K562 (cell line): Measurements from ENCODE around the gene PLD5. TPM values are rescaled to one million over a fixed set of nuclear protein-coding genes. Genes with fewer than 3 reads are reported as not detected.

ENCODE experiments used
- ATAC-seq: fragments of 200-7000 bp; cut with Tn5 transposase; 3 replicates; pipeline ENCODE4 v1.9.1; 2020; ENCODE audit warnings: moderate library complexity
- BruUV-seq: library from RNA; stranded (reverse); fragments of 400-500 nt; replicated peaks from 2 replicates; lab custom pipeline; 2021; lab: Mats Ljungman, UMichigan
- CTCF ChIA-PET: fragments of 300-600 bp; formaldehyde crosslinking; extraction: SDS; loops from one replicate; lab custom pipeline; 2021; ENCODE audit warnings: low intra/inter-chr PET ratio; lab: Yijun Ruan, JAX
- POLR2A ChIA-PET: fragments of 300-600, 350-650 bp; sonication (Branson Sonifier 250); formaldehyde crosslinking; extraction: SDS; loops from one replicate; lab custom pipeline; 2021; ENCODE audit warnings: antibody characterized with exemption, inconsistent platforms; lab: Yijun Ruan, JAX
- DNase-seq, 4 experiments: peaks; one replicate each; pipeline versions ENCODE4 v3.0.0 to v3.0.0-alpha.2; 2011 to 2018; ENCODE audit warnings: low spot score in 3 of 4, mixed read lengths in 3 of 4; ENCODE audit errors: extremely low read depth in 1 of 4
- FAIRE-seq: peaks from 2 replicates; lab custom pipeline; 2011; peaks lifted over from hg19 to GRCh38; lab: Jason Lieb, UNC
- H2AFZ ChIP-seq: 2 replicates; pipeline ENCODE4 v1.6.0; 2011; ENCODE audit warnings: low read depth, low read length, control low read depth, inconsistent platforms
- H3K27ac ChIP-seq: fragments of 200-600 bp; 3 replicates; pipeline ENCODE4 v1.8.0; 2011; ENCODE audit warnings: low read depth, mild to moderate bottlenecking, control low read depth, inconsistent platforms, low read length, moderate library complexity, mixed read lengths; ENCODE audit errors: extremely low read depth
- H3K27me3 ChIP-seq, 2 experiments: fragments of 300-600 bp in 1 of 2; 2 replicates in 1 of 2; 3 replicates in 1 of 2; pipeline versions ENCODE4 v1.6.0 to v1.8.0; 2011; ENCODE audit warnings: inconsistent platforms in 2 of 2, low read length in 2 of 2, mild to moderate bottlenecking in 1 of 2, mixed read lengths in 1 of 2, moderate library complexity in 1 of 2; ENCODE audit not compliant: control insufficient read depth in 2 of 2, insufficient read depth in 2 of 2
- H3K36me3 ChIP-seq: fragments of 300-600 bp; 3 replicates; pipeline ENCODE4 v1.8.0; 2011; ENCODE audit warnings: mild to moderate bottlenecking, low read length, inconsistent platforms; ENCODE audit not compliant: control insufficient read depth, insufficient read depth
- H3K4me1 ChIP-seq, 2 experiments: fragments of 200-600 bp in 1 of 2; replicated peaks in 1 of 2; 2 replicates in 1 of 2; 3 replicates in 1 of 2; pipeline versions ENCODE4 v1.5.1 to v1.8.0; 2011; ENCODE audit warnings: inconsistent platforms in 2 of 2, low read length in 2 of 2, mild to moderate bottlenecking in 1 of 2, mixed read lengths in 1 of 2, moderate library complexity in 1 of 2; ENCODE audit not compliant: control insufficient read depth in 2 of 2, insufficient read depth in 2 of 2
- H3K4me2 ChIP-seq: 2 replicates; pipeline ENCODE4 v1.6.1; 2011; ENCODE audit warnings: low read length, control low read depth, inconsistent platforms, mixed read lengths; ENCODE audit not compliant: insufficient read depth
- H3K4me3 ChIP-seq: fragments of 200-600 bp; sonication (generic), shearing (Covaris generic); 2 replicates; pipeline ENCODE4 v1.5.1; 2016; ENCODE audit warnings: control low read depth, inconsistent platforms
- H3K79me2 ChIP-seq: fragments of 200-600 bp; 3 replicates; pipeline ENCODE4 v1.8.0; 2011; ENCODE audit warnings: low read length, inconsistent platforms; ENCODE audit not compliant: control insufficient read depth, insufficient read depth
- H3K9ac ChIP-seq, 2 experiments: 2 replicates each; pipeline versions ENCODE4 v1.6.0 to v1.6.1; 2011; ENCODE audit warnings: low read depth in 2 of 2, low read length in 2 of 2, control low read depth in 1 of 2, inconsistent platforms in 1 of 2, mild to moderate bottlenecking in 1 of 2, mixed read lengths in 1 of 2; ENCODE audit not compliant: insufficient read depth in 1 of 2
- H3K9me1 ChIP-seq: one replicate; pipeline ENCODE4 v1.6.0; 2011; ENCODE audit warnings: inconsistent platforms, mild to moderate bottlenecking, low read length, moderate library complexity; ENCODE audit not compliant: control insufficient read depth, insufficient read depth
- H3K9me3 ChIP-seq: replicated peaks from 2 replicates; pipeline ENCODE4 v1.5.1; 2011; ENCODE audit warnings: low read depth, low read length, inconsistent platforms; ENCODE audit not compliant: control insufficient read depth, insufficient read depth
- H4K20me1 ChIP-seq: replicated peaks from 2 replicates; pipeline ENCODE4 v1.6.1; 2011; ENCODE audit warnings: low read length, inconsistent platforms, mixed read lengths; ENCODE audit not compliant: control insufficient read depth, insufficient read depth
- EZH2 ChIP-seq: IDR thresholded peaks from 2 replicates; pipeline ENCODE4 v1.6.1; 2012; ENCODE audit warnings: low read depth, mild to moderate bottlenecking, inconsistent platforms, low read length, borderline replicate concordance
- GMEB1 ChIP-seq: fragments of 250-450 bp; sonication (Bioruptor Pico); IDR thresholded peaks from 2 replicates; pipeline ENCODE4 v1.4.0; 2020; ENCODE audit warnings: mild to moderate bottlenecking
- ILK ChIP-seq: fragments of 450-650 bp; IDR thresholded peaks from 2 replicates; pipeline ENCODE4 v1.6.1; 2016; ENCODE audit warnings: missing genetic modification characterization, low read depth, mild to moderate bottlenecking, missing compliant biosample characterization, moderate library complexity, borderline replicate concordance
- KAT7 ChIP-seq: sonication (generic); formaldehyde crosslinking; IDR thresholded peaks from 2 replicates; pipeline ENCODE4 v1.8.0; 2022; ENCODE audit warnings: missing genetic modification reagents, mild to moderate bottlenecking, borderline replicate concordance
- RBM39 ChIP-seq: fragments of 200-400 bp; formaldehyde crosslinking; optimal IDR thresholded peaks from 2 replicates; pipeline ENCODE3; 2018; ENCODE audit warnings: low read depth, low read length
- SMARCA5 ChIP-seq: fragments of 450-650 bp; IDR thresholded peaks from 2 replicates; pipeline ENCODE4 v1.6.1; 2016
- TCFL5 ChIP-seq: fragments of 250-450 bp; sonication (Bioruptor Pico); conservative IDR thresholded peaks from 2 replicates; pipeline ENCODE4 v1.6.1; 2021; ENCODE audit warnings: mild to moderate bottlenecking, moderate library complexity, matching md5 sums
- VEZF1 ChIP-seq: fragments of 200-800 bp; sonication (Bioruptor generic); IDR thresholded peaks from 2 replicates; pipeline ENCODE4 v1.6.1; 2017; ENCODE audit warnings: missing genetic modification characterization, missing compliant biosample characterization
- ZBTB7A ChIP-seq: IDR thresholded peaks from 2 replicates; pipeline ENCODE4 v1.6.1; 2011; ENCODE audit warnings: low read depth, mild to moderate bottlenecking, low read length, moderate library complexity, borderline replicate concordance; ENCODE audit not compliant: control insufficient read depth
- ZMIZ1 ChIP-seq, 2 experiments: fragments of 150-350 bp in 1 of 2; IDR thresholded peaks; 2 replicates each; pipeline ENCODE4 v1.6.1; 2012 to 2016; ENCODE audit warnings: low read depth in 2 of 2, low read length in 2 of 2, mild to moderate bottlenecking in 1 of 2, moderate library complexity in 1 of 2
- ZNF274 ChIP-seq: IDR thresholded peaks from 2 replicates; pipeline ENCODE4 v1.6.1; 2011; ENCODE audit warnings: low read depth, mild to moderate bottlenecking, low read length, moderate library complexity, borderline replicate concordance
- ZNF398 ChIP-seq: fragments of 250-450 bp; sonication (Bioruptor Pico); IDR thresholded peaks from 2 replicates; pipeline ENCODE4 v1.8.0; 2021; ENCODE audit warnings: moderate library complexity, mild to moderate bottlenecking, inconsistent platforms
- WGBS: fragments of 100-300 bp; shearing (Covaris generic); methylation state at CpG from one replicate; pipeline ENCODE4 v1.1.6; 2016; ENCODE audit warnings: low coverage, mixed read lengths; ENCODE audit not compliant: insufficient coverage; ENCODE audit errors: missing lambda C conversion rate; 5-methylcytosine and 5-hydroxymethylcytosine counted together
- in situ Hi-C: fragments of 300-500 bp; cut with MboI; formaldehyde crosslinking; loops from 4 replicates; pipeline ENCODE4 v1.15.0; 2018; ENCODE audit warnings: inconsistent platforms, mixed read lengths
- intact Hi-C: fragments of 100-400 bp; cut with micrococcal nuclease; formaldehyde crosslinking; loops from 2 replicates; pipeline ENCODE4 v1.14.2; 2022
- polyA plus RNA-seq, 8 experiments: library from polyadenylated mRNA; depleted of rRNA in 4 of 8; stranded (reverse) in 5 of 8; unstranded in 3 of 8; fragments of >200 nt; fragmentation: Nextera tagmentation in 2 of 8; fragmentation: Illumina TruSeq in 1 of 8; extraction: Ambion mirVana in 2 of 8; extraction: Trizol in 1 of 8; gene quantifications; 2 replicates each; pipeline versions ENCODE4 v1.2.1 to v1.2.3, GENCODE V29; 2011 to 2014; ENCODE audit warnings: inconsistent platforms in 1 of 8, missing spikeins in 1 of 8
- total RNA-seq, 7 experiments: library from RNA; depleted of rRNA in 6 of 7; stranded (reverse); fragments of >200 nt in 6 of 7; fragmentation: Illumina TruSeq in 2 of 7; extraction: Trizol in 2 of 7; gene quantifications; 2 replicates each; pipeline versions ENCODE4 v1.2.1 to v1.2.3, GENCODE V29; 2011 to 2021; ENCODE audit warnings: low replicate concordance in 1 of 7

The PLD5 gene
- total and polyA plus RNA-seq, 9 of the 15 experiments (the other 6 are each of a cell fraction or from before 2014, with no cell fraction given), result not detected

- TF ChIP-seq ZNF398 (CRISPR knock-in tag) (no peak), ZBTB7A (no peak), GMEB1 (no peak), ILK (tag) (no peak), EZH2 (no peak)
These were observed 300.0 kb downstream of the PLD5 start (continued) for GRCh38 chr1:242224461-242224860.

- H2AFZ ChIP-seq, result no peak overlapping the region
- no peaks in the 10 kb centered on the region for H3K36me3 ChIP-seq
- BruUV-seq, result no TSS peak
- H3K9me1 ChIP-seq, result no peaks in the 10 kb centered on the region
- ChIA-PET POLR2A (no interaction called here), CTCF (no interaction called here)
- no peak for ATAC-seq
- intact Hi-C loops (no loop called here), in situ Hi-C loops (no loop called here)
- H3K4me2 ChIP-seq, result no peak overlapping the region
- no peaks in the 10 kb centered on the region for H3K79me2 ChIP-seq
- FAIRE-seq, result no peak
- H4K20me1 ChIP-seq, result no peaks in the 10 kb centered on the region
- DNase-seq, result no peak
- H3K4me1 ChIP-seq, result no peaks in the 10 kb centered on the region
- H3K27ac ChIP-seq, result no peak overlapping the region
- no peak overlapping the region for H3K4me3 ChIP-seq
- 0% methylated on average over 12 of the region's 12 CpGs for WGBS
- H3K9ac ChIP-seq, result no peak overlapping the region
- no peaks in the 10 kb centered on the region for H3K27me3 ChIP-seq
- no peaks in the 10 kb centered on the region for H3K9me3 ChIP-seq
- TF ChIP-seq SMARCA5 (no peak), ZMIZ1 (IDR thresholded peaks at IDR 0.05; ENCODE audit: low read depth in 2 of 2, low read length in 2 of 2) (no peak), VEZF1 (CRISPR knock-in tag) (no peak), TCFL5 (CRISPR knock-in tag) (no peak), RBM39 (no peak), ZNF274 (no peak), KAT7 (CRISPR knock-in tag) (no peak)
These were observed 304.6 kb downstream of the PLD5 start for GRCh38 chr1:242219905-242220304.
